Vagina (tissue), 2 donors: ENCODE results near the gene RALGPS2. TPM values are rescaled to one million over a fixed set of nuclear protein-coding genes. Genes with fewer than 3 reads are reported as not detected.

Experiments
- DNase-seq, 2 donors: peaks; one replicate each; pipeline ENCODE4 v3.0.0-alpha.2; 2017; ENCODE audit errors: extremely low spot score in 2 of 2
- H3K27ac ChIP-seq: fragments of 200-600 bp; sonication (generic); one replicate; pipeline ENCODE4 v1.5.1; 2019
- H3K27me3 ChIP-seq: fragments of 200-600 bp; sonication (generic); one replicate; pipeline ENCODE4 v1.5.1; 2019
- H3K36me3 ChIP-seq, 2 donors: fragments of 200-600 bp; sonication (generic); one replicate each; pipeline ENCODE4 v1.5.1; 2017 to 2019
- H3K4me1 ChIP-seq: fragments of 200-600 bp; sonication (generic); one replicate; pipeline ENCODE4 v1.5.1; 2019
- H3K4me3 ChIP-seq, 2 donors: fragments of 200-600 bp; sonication (generic); 1 replicate in 1 of 2; 2 replicates in 1 of 2; pipeline ENCODE4 v1.5.1; 2016 to 2019
- H3K9me3 ChIP-seq: fragments of 200-600 bp; sonication (generic); one replicate; pipeline ENCODE4 v1.5.1; 2019
- CTCF ChIP-seq, 3 experiments: fragments of 450-650 bp in 2 of 3; fragments of 200-600 bp in 1 of 3; sonication (generic) in 1 of 3; IDR thresholded peaks; one replicate each; pipeline ENCODE4 v1.5.1; 2017 to 2019; ENCODE audit warnings: antibody characterized with exemption in 3 of 3, mild to moderate bottlenecking in 2 of 3, moderate library complexity in 2 of 3
- POLR2A ChIP-seq, 2 donors: fragments of 450-650 bp; IDR thresholded peaks; one replicate each; pipeline ENCODE4 v1.6.1; 2017; ENCODE audit warnings: antibody characterized with exemption in 2 of 2, mild to moderate bottlenecking in 2 of 2, moderate library complexity in 2 of 2
- POLR2AphosphoS5 ChIP-seq, 2 donors: sonication (generic); formaldehyde crosslinking; IDR thresholded peaks; one replicate each; pipeline ENCODE4 v1.9.0; 2017; ENCODE audit warnings: antibody characterized with exemption in 2 of 2, mild to moderate bottlenecking in 2 of 2, low read depth in 1 of 2; ENCODE audit not compliant: insufficient read depth in 1 of 2
- intact Hi-C: fragments of 100-400 bp; cut with DNase I; formaldehyde crosslinking; loops from one replicate; pipeline ENCODE4 v1.15.1; 2023
- total RNA-seq: library from RNA; depleted of rRNA; stranded (reverse); fragments of >200 nt; gene quantifications from one replicate; pipeline ENCODE4 v1.2.3, GENCODE V29; 2016

Gene RALGPS2
- total RNA-seq, 1 donor from 2014 or later: 20.4 TPM

- intact Hi-C loops: no loop called here
- H3K36me3 ChIP-seq: no peaks in the 10 kb centered on the region
- DNase-seq: peak; percentile 7 to 54
These were observed 219.7 kb downstream of the RALGPS2 start for GRCh38 chr1:178944729-178945128.

DNA sequence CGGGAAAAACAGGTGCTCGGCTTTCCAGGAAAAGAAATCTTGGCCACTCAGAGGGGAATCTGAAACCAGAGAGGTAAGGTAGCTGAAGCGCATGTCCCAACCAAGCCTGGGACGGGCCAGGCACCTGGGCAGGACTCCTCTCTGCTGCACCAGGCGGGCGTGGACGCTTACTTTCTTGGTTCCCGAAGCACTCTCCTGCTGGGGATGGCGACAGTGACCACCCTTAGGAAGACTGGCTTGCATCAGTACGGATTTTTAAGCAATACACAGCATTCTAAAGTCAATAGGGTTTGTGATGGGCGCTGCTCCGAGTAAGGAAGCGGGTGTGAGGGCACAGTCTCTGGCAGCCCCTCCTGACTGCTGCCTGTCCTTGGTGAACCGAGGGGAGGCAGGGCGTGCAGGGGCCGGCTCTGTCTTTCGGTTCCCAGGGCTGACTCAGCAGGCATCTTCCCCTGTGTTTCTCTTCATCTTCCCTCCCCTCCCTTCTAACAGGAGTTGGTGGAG lies 220.8 kb downstream of the RALGPS2 start:
- Histone ChIP-seq H3K9me3 (no peaks in the 10 kb centered on the region), H3K27me3 (no peaks in the 10 kb centered on the region), H3K4me1 (peaks cover 13% of the 10 kb centered on the region), H3K4me3 (peak overlapping the region in 1 of 2 donors; percentile 17), H3K36me3 (no peaks in the 10 kb centered on the region), H3K27ac (peak overlapping the region; percentile 8)
- no peak for TF ChIP-seq POLR2A (IDR thresholded peaks at IDR 0.05)
- TF ChIP-seq POLR2AphosphoS5 (IDR thresholded peaks at IDR 0.05; ENCODE audit: insufficient read depth in 1 of 2, low read depth in 1 of 2): no peak
- no peak for TF ChIP-seq CTCF (IDR thresholded peaks at IDR 0.05)
- peak; percentile 75 to 84 for DNase-seq
- intact Hi-C loops: no loop called here

More at GRCh38 chr1:178944729-178945128, 219.7 kb downstream of the RALGPS2 start:
- Histone ChIP-seq H3K27me3 (no peaks in the 10 kb centered on the region), H3K9me3 (no peaks in the 10 kb centered on the region), H3K4me1 (peaks cover 19% of the 10 kb centered on the region), H3K27ac (no peak overlapping the region), H3K4me3 (no peak overlapping the region)
- TF ChIP-seq CTCF (IDR thresholded peaks at IDR 0.05) (no peak), POLR2AphosphoS5 (IDR thresholded peaks at IDR 0.05; ENCODE audit: insufficient read depth in 1 of 2, low read depth in 1 of 2) (no peak), POLR2A (IDR thresholded peaks at IDR 0.05) (no peak)

DNA sequence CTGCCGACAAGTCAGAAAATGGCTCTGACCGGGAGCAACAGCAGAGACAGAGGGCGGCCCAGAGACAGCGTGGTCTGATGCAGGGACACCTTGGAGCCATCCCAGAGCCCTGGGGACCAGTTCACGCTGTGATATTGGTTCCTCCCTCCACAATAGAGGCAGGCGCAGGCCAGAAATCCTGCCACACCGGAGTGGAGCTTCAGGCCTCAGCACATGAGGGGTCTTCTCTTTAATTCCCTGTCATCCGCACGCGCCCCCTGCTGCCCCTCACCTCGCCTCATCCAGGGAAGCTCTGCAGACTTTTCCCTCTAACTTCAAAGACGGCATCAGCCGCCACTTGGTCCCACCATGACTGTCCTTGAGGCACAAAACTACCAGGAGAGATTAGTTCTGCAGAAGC lies 221.4 kb downstream of the RALGPS2 start:
- intact Hi-C loops: no loop called here
- no peak for TF ChIP-seq CTCF (IDR thresholded peaks at IDR 0.05)
- Histone ChIP-seq H3K27ac (peak overlapping the region; percentile 30), H3K36me3 (no peaks in the 10 kb centered on the region), H3K9me3 (no peaks in the 10 kb centered on the region), H3K4me1 (peaks cover 13% of the 10 kb centered on the region), H3K27me3 (no peaks in the 10 kb centered on the region), H3K4me3 (no peak overlapping the region)
- DNase-seq: peak; percentile 70 to 71

DNA sequence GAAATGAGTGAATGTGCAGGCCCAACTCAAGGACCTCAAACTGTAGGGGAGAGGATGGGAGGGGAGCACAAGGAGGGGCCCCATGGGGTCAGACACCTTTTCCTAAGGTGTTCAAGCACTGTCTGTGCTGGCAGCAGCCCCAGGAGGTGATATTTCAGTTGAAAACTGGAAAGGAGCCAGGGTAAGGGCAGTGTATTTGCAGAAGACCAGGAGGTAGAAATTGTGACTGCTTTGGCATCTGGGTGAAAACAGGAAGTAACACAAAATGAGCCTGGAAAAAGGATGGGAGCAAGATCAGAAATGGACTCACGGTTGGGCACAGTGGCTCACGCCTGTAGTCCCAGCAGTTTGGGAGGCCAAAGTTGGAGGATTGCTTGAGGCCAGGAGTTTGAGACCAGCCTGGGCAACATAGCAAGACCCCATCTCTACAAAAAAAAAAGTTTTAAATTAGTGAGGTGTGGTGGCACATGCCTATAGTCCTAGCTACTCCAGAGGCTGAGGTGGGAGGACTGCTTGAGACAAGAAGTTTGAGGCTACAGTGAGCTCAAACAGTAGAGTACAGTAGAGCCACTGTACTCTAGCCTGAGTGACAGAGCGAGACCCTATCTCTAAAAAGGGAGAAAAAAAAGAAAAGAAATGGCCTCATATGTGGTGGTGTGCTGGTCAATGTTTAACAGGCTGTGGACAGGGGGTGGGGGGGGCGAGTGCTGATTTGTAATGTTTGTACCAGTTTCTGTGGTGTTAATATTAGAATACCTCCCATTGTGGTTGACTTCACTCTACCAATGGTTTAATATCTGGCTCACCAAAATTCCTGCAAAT lies 222.0 kb downstream of the RALGPS2 start:
- Histone ChIP-seq H3K4me3 (no peak overlapping the region), H3K27ac (no peak overlapping the region), H3K27me3 (no peaks in the 10 kb centered on the region), H3K4me1 (peaks cover 13% of the 10 kb centered on the region), H3K9me3 (no peaks in the 10 kb centered on the region), H3K36me3 (no peaks in the 10 kb centered on the region)
- DNase-seq: peak; percentile 46 to 76
- no peak for TF ChIP-seq POLR2A (IDR thresholded peaks at IDR 0.05)
- no peak for TF ChIP-seq CTCF (IDR thresholded peaks at IDR 0.05)
- no peak for TF ChIP-seq POLR2AphosphoS5 (IDR thresholded peaks at IDR 0.05; ENCODE audit: insufficient read depth in 1 of 2, low read depth in 1 of 2)
- intact Hi-C loops: no loop called here

DNA sequence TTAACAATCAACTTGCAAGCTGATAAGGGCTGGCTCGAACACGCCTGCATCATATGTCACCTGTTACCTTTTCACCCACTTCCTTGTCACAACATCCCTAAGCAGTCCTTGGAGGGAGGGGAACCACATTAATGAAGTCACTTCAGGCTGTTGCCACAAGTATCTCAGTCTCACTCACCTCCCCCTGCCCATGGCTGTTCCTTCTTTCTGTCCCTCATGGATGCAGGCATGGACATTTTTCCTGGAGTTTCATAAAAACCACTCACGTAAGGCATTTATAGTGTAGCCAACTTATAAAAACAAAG lies 222.6 kb downstream of the RALGPS2 start:
- Histone ChIP-seq H3K36me3 (no peaks in the 10 kb centered on the region), H3K4me1 (peaks cover 13% of the 10 kb centered on the region), H3K9me3 (no peaks in the 10 kb centered on the region), H3K27me3 (no peaks in the 10 kb centered on the region), H3K4me3 (no peak overlapping the region), H3K27ac (no peak overlapping the region)
- DNase-seq: peak in 1 of 2 donors; percentile 22
- TF ChIP-seq POLR2A (IDR thresholded peaks at IDR 0.05) (no peak), CTCF (IDR thresholded peaks at IDR 0.05) (no peak), POLR2AphosphoS5 (IDR thresholded peaks at IDR 0.05; ENCODE audit: insufficient read depth in 1 of 2, low read depth in 1 of 2) (no peak)
- intact Hi-C loops: no loop called here
